GM19468 (cell line): ENCODE measurements around the gene ZNF142.

ENCODE experiments used
- ATAC-seq: cut with Tn5 transposase; IDR thresholded peaks from one replicate; pipeline ENCODE4 v1.9.1; 2021; ENCODE audit warnings: mild to moderate bottlenecking, moderate library complexity, moderate number of reproducible peaks; ENCODE audit not compliant: unreplicated experiment; ENCODE audit errors: extremely low read depth

Gene ZNF142

DNA sequence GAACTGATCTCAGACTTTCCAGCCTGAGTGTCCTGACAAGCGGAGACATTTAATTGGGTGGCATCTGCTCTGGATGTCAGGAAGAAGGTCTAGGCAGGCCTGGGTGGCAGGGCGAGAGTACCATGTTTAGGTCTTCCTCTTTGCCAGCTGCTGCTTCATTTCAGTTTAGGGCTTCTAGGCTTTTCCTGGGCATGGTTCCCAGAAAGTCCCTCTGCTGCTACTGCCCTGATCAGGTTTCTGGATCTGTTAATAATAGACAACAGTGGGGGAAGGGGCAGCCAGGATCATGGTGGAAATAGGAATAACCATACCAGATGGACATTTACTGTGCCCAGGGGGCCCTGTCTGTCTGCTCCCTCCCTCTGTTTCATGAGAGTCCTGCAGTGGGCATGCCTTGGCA, 54.0 kb downstream of the ZNF142 start:
- no peak for ATAC-seq
